ENCODE measurements around the gene POFUT2. TPM values are rescaled to one million over a fixed set of nuclear protein-coding genes. Genes with fewer than 3 reads are reported as not detected.

Gene POFUT2
- total and polyA plus RNA-seq, 12 donors = 12.7 to 20.6 (median 16.9) TPM

DNA sequence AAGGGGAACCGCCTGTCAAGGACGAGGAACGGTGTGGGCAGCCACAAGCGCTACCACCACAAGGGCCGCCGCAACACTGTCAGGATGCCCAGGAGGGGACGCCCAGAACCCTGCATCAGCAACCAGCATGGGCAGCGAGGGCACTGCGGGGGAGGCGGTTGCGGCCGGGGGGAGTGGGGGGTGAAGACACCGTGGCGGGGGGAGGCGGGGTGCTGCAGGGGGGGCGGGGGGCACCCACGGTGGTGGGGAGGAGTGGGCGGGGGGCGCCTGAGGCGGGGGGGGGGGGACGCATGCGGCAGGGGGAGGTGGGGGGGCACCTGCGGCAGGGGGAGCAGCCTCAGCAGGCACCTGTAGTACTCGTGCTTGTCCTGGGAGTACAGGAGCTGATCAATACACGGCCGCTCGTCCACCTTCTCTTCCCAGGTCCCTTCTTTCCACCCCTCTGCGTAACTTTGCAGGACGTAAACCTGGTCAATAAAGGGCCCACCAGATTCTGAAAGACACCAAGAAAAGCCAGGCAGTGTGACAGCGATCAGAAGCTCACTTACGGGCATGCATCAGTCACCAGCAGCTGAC, 4.6 kb downstream of the POFUT2 start:
- Histone ChIP-seq H3K9me3 (no peaks in the 10 kb centered on the region), H3K4me3 (no peak overlapping the region), H3K27ac (no peak overlapping the region), H3K4me1 (peaks cover 5 to 12% (median 7%) of the 10 kb centered on the region in 9 donors), H3K27me3 (no peaks in the 10 kb centered on the region), H3K36me3 (peaks cover 0 to 80% (median 48%) of the 10 kb centered on the region in 9 donors)
- ATAC-seq (no peak), DNase-seq (no peak)
- WGBS, 2 donors = 89 to 93% methylated on average over 25 to 28 of the region's 31 CpGs
- intact Hi-C loops (cut with DNase I) = loop anchor here in 3 of 10 donors (10.0 kb wide), 2 partner anchors 138 to 328 kb away; no protein-coding TSS in a partner anchor
- TF ChIP-seq, protein P1, sequence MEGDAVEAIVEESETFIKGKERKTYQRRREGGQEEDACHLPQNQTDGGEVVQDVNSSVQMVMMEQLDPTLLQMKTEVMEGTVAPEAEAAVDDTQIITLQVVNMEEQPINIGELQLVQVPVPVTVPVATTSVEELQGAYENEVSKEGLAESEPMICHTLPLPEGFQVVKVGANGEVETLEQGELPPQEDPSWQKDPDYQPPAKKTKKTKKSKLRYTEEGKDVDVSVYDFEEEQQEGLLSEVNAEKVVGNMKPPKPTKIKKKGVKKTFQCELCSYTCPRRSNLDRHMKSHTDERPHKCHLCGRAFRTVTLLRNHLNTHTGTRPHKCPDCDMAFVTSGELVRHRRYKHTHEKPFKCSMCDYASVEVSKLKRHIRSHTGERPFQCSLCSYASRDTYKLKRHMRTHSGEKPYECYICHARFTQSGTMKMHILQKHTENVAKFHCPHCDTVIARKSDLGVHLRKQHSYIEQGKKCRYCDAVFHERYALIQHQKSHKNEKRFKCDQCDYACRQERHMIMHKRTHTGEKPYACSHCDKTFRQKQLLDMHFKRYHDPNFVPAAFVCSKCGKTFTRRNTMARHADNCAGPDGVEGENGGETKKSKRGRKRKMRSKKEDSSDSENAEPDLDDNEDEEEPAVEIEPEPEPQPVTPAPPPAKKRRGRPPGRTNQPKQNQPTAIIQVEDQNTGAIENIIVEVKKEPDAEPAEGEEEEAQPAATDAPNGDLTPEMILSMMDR (IDR thresholded peaks at IDR 0.05) = no peak

DNA sequence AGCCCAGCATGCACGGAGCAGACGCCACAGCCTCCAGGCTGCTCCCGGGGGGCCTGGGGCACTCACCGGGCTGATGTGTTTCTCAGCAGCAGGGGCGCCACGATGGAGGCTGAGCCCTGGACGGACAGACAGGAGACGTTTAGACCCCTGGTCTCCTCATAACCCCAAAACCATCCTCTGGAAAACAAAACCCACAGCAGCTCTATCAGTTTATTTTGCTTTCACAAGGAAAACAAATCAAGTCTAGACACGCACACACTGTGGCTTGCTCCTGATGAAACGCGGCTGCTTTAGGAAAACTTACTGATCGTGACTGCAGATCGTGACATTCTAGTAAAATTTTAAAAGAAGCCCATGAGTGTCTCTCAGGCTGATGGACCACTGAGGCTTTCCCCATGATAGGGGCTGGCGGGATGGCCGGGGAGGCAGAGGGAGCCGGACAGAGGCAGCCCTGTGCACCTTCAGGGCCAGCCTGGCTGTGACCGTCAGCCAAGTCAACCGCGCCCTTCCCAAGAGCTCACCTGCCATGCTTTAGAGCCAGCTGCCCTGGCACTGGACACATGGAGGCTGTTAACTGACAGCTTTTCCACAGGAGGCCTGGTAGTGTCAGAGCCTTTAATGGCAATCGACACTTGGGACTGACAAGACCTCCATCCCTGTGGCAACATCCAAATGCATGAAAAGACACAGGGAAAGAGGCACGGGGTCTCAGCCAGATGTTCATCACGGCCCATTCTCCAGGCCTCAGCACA, 5.2 kb downstream of the POFUT2 start:
- no peak for ATAC-seq
- no peak overlapping the region for H3K27ac ChIP-seq
- 93 to 95% methylated on average over 22 of the region's 22 CpGs for WGBS, 2 donors

DNA sequence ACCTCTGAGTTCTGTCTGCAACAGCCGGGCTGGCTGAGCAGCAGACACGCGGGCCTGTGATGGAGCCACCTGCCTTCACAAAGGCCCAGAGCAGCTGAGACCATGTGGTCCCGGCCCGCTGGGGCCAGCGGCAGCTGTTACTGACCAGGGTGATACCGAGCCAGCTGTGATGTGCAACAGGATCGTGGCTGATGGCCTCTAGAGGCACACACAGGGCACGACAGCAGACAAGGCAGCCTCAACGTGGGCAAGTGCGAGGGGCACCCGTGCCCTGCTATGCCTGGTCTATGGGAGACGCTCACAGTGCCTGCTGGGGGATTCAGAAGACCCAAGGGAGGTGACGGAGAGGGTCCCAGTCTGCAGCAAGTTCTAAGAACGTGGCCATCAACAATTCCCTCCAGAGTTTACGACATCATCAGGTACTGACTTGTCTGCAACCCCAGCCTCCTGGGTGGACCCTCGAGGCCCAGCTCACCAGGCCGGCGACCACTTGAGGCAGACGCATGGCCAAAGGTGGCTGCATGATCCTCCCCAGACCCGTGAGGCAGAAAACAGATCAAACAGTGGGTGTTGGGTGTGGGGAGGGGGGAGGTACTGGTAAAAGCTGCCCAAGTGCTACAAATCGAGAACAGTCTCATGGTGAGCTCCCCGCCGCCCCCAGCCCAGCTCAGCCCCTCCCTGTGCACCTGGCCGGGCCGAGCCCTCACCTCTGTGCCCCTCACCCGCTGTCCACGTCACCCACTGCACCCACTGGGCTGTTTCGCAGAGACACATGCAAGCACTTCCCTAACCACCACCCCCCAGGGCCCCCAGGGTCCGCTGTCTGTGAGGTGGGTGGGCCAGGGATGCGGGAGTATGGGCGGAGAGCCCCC, 6.0 kb downstream of the POFUT2 start:
- intact Hi-C loops (cut with DNase I) = loop anchor here in 3 of 10 donors (10.0 kb wide), 2 partner anchors 137 to 327 kb away; no protein-coding TSS in a partner anchor
- Histone ChIP-seq H3K9me3 (no peaks in the 10 kb centered on the region), H3K4me3 (no peak overlapping the region), H3K36me3 (peaks cover 0 to 94% (median 59%) of the 10 kb centered on the region in 9 donors), H3K27ac (no peak overlapping the region), H3K27me3 (no peaks in the 10 kb centered on the region), H3K4me1 (peaks cover 3 to 9% (median 4%) of the 10 kb centered on the region in 9 donors)
- DNase-seq (no peak), ATAC-seq (peak in 3 of 8 donors; percentile 12 to 29 (median 16))
- WGBS, 2 donors = 87 to 89% methylated on average over 32 of the region's 32 CpGs
- TF ChIP-seq, protein P1 (IDR thresholded peaks at IDR 0.05) = no peak

More for the DNA sequence above, 5.2 kb downstream of the POFUT2 start:
- H3K4me1 ChIP-seq = peaks cover 5 to 12% (median 7%) of the 10 kb centered on the region in 9 donors
- intact Hi-C loops (cut with DNase I) = loop anchor here in 3 of 10 donors (10.0 kb wide), 2 partner anchors 138 to 328 kb away; no protein-coding TSS in a partner anchor
- H3K9me3 ChIP-seq = no peaks in the 10 kb centered on the region
- TF ChIP-seq, protein P1 (IDR thresholded peaks at IDR 0.05) = no peak
- peaks cover 0 to 86% (median 53%) of the 10 kb centered on the region in 9 donors for H3K36me3 ChIP-seq
- no peak overlapping the region for H3K4me3 ChIP-seq
- no peaks in the 10 kb centered on the region for H3K27me3 ChIP-seq
- DNase-seq = no peak

DNA sequence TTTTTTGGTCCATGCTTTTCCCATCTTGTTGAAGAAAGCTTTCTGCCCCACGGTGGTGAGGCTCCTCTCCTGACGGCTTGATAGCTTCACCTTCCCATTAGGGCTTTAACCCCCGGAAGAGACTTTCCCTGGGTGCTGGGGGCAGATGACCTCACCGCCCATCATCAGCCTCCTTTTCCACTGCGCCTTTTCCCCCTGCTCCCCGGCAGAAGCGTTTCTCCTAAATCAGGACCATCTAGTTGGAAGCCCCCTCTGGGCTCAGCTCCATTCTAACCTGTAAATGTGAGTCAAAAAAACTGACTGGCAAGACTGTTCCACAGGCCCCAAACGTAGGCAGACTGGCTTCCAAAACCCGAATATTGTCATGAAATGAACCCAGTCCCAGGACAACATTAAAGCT, 6.7 kb downstream of the POFUT2 start:
- WGBS, 2 donors = 84 to 95% methylated on average over 9 of the region's 9 CpGs
- DNase-seq (no peak), ATAC-seq (no peak)
- peaks cover 0 to 2% (median 0%) of the 10 kb centered on the region in 9 donors for H3K4me1 ChIP-seq
- H3K27me3 ChIP-seq = no peaks in the 10 kb centered on the region
- H3K9me3 ChIP-seq = no peaks in the 10 kb centered on the region
- H3K27ac ChIP-seq = no peak overlapping the region
- intact Hi-C loops (cut with DNase I) = loop anchor here in 3 of 10 donors (10.0 kb wide), 2 partner anchors 136 to 326 kb away; no protein-coding TSS in a partner anchor
- TF ChIP-seq, protein P1 (IDR thresholded peaks at IDR 0.05) = no peak
- H3K4me3 ChIP-seq = no peak overlapping the region
- peaks cover 0 to 99% (median 62%) of the 10 kb centered on the region in 9 donors for H3K36me3 ChIP-seq
